ENCODE results near the gene TERB1. TPM values are rescaled to one million over a fixed set of nuclear protein-coding genes. Genes with fewer than 3 reads are reported as not detected.

Gene TERB1, protein sequence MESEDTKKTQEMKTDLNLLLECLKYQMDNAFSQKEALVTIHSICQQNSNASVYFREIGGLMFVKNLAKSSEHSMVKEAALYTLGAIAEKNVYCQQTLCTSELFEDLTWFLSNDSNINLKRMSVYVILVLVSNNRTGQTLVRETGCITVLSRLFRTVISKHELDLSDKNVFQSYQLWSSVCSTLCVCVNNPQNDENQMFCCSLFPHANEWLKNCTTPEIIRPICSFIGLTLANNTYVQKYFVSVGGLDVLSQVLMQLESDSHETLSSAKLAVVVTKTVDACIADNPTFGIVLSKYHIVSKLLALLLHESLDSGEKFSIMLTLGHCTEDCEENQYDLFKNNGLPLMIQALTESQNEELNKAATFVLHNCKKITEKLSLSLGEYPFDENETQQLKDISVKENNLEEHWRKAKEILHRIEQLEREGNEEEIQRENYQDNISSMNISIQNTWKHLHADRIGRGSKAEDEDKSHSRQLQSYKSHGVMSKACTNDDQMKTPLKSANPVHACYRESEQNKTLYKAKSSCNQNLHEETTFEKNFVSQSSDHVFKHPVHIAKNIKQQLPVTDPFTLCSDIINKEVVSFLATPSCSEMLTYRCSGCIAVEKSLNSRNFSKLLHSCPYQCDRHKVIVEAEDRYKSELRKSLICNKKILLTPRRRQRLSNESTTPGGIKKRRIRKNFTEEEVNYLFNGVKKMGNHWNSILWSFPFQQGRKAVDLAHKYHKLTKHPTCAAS
- total RNA-seq: under 1 TPM in 1 of 2 experiments, not detected in 1; 0.47 TPM

- Mint-ChIP-seq H3K27ac (no peak within 1 kb of the TSS), H3K27me3 (no peaks in the 10 kb centered on the region)
- ATAC-seq: no peak
Observed at GRCh38 chr16:66801320-66802105, at the start of gene TERB1. Gene TERB1 (minus strand): TSS chr16:66801584. CDS start chr16:66796798, 4,786 bp downstream.

GRCh38 chr16:66850115-66850815 lies 48.9 kb upstream of the TERB1 start:
- CTCF ChIA-PET: interaction anchor here (3.4 to 6.1 kb wide), 2 partner anchors 18 to 19 kb away, joined by 18 to 46 read pairs; partner anchors contain the start of gene NAE1
- H3K4me1 Mint-ChIP-seq: peaks cover 19% of the 10 kb centered on the region
- H3K4me3 Mint-ChIP-seq: no peak overlapping the region
- H3K27ac Mint-ChIP-seq: no peak overlapping the region
- peaks cover 13% of the 10 kb centered on the region for H3K27me3 Mint-ChIP-seq
- H3K36me3 Mint-ChIP-seq: no peaks in the 10 kb centered on the region
- no peak for ATAC-seq
- DNase-seq: no peak
- no peaks in the 10 kb centered on the region for H3K9me3 Mint-ChIP-seq (ENCODE audit: low read depth)

More at GRCh38 chr16:66801320-66802105, at the start of gene TERB1:
- CTCF ChIA-PET: no interaction called here
- H3K9me3 Mint-ChIP-seq (ENCODE audit: low read depth): no peaks in the 10 kb centered on the region
- no peaks in the 10 kb centered on the region for H3K4me1 Mint-ChIP-seq
- no peak for DNase-seq
- H3K4me3 Mint-ChIP-seq: no peak within 1 kb of the TSS
- H3K36me3 Mint-ChIP-seq: peaks cover 24% of the 10 kb centered on the region

GRCh38 chr16:66849549-66849948 lies 48.2 kb upstream of the TERB1 start:
- H3K4me1 Mint-ChIP-seq: peaks cover 22% of the 10 kb centered on the region
- DNase-seq (no peak), ATAC-seq (no peak)
- no peak overlapping the region for H3K4me3 Mint-ChIP-seq
- peaks cover 18% of the 10 kb centered on the region for H3K27me3 Mint-ChIP-seq
- H3K36me3 Mint-ChIP-seq: no peaks in the 10 kb centered on the region
- H3K27ac Mint-ChIP-seq: no peak overlapping the region
- no peaks in the 10 kb centered on the region for H3K9me3 Mint-ChIP-seq (ENCODE audit: low read depth)
- CTCF ChIA-PET: interaction anchor here (1.5 to 6.1 kb wide), 3 partner anchors 15 to 19 kb away, joined by 5 to 46 read pairs (median 18); partner anchors contain the start of gene NAE1

DNA sequence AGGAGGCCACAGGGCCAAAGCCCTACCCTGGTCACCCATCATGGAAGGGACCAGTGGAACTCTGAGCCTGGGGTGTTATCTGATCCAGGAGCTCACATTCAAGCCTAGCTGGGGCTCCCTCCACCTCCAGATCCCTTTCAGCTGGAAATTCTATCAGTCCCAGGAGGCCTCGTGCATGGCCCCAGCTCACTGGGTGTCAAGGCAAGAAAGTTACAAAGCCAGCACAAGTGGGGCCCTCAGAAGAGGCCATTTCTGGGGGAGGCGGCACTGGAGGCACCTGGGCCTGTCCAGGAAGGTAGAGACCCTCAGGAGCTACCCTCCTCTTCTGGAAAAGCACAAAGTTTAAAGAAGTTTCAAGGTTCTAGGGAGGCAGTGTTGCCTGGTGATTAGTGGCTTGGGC lies 47.6 kb upstream of the TERB1 start:
- no peak for ATAC-seq
- Mint-ChIP-seq H3K36me3 (no peaks in the 10 kb centered on the region), H3K27ac (no peak overlapping the region), H3K4me3 (no peak overlapping the region), H3K9me3 (ENCODE audit: low read depth) (no peaks in the 10 kb centered on the region), H3K4me1 (peaks cover 22% of the 10 kb centered on the region), H3K27me3 (peaks cover 21% of the 10 kb centered on the region)
- no peak for DNase-seq
- CTCF ChIA-PET: interaction anchor here (0.8 to 6.1 kb wide), 4 partner anchors 15 to 97 kb away, joined by 3 to 46 read pairs (median 12); partner anchors contain the start of gene NAE1

DNA sequence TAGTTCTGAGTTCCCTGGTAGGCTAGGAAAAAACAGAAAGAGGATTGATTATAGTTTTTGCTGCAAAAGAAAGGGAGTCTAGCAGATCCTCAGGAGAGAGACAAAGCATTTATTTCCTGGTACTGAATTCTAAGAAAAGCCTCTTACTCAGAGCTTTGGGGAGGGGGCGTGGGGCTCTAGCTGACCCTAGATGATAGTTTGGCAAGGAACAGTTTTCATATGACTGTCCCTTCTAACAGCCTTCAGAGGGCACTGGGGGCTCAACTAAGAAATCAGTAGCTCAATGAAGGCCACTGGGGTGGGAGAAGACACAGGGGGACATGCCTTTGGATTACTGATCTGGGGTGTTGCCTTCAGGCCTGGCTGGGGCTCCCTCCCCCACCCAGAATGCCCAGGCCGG lies 46.8 kb upstream of the TERB1 start:
- Mint-ChIP-seq H3K36me3 (no peaks in the 10 kb centered on the region), H3K27me3 (peaks cover 29% of the 10 kb centered on the region), H3K27ac (no peak overlapping the region), H3K9me3 (ENCODE audit: low read depth) (no peaks in the 10 kb centered on the region), H3K4me3 (no peak overlapping the region), H3K4me1 (peaks cover 23% of the 10 kb centered on the region)
- DNase-seq (no peak), ATAC-seq (no peak)
- CTCF ChIA-PET: interaction anchor here (1.5 to 6.1 kb wide), 4 partner anchors 8 to 20 kb away, joined by 5 to 46 read pairs (median 12); partner anchors contain the start of gene NAE1

- Mint-ChIP-seq H3K4me1 (peaks cover 20% of the 10 kb centered on the region), H3K27me3 (peaks cover 35% of the 10 kb centered on the region), H3K9me3 (ENCODE audit: low read depth) (no peaks in the 10 kb centered on the region), H3K36me3 (no peaks in the 10 kb centered on the region), H3K27ac (no peak overlapping the region), H3K4me3 (no peak overlapping the region)
- CTCF ChIA-PET: interaction anchor here (0.9 to 6.1 kb wide), 3 partner anchors 9 to 20 kb away, joined by 3 to 46 read pairs (median 6); partner anchors contain the start of gene NAE1
- DNase-seq: no peak
- no peak for ATAC-seq
Observed at GRCh38 chr16:66847533-66848067, 46.2 kb upstream of the TERB1 start.

GRCh38 chr16:66846831-66847230 lies 45.4 kb upstream of the TERB1 start:
- Mint-ChIP-seq H3K4me3 (no peak overlapping the region), H3K36me3 (no peaks in the 10 kb centered on the region), H3K27ac (no peak overlapping the region), H3K27me3 (peaks cover 38% of the 10 kb centered on the region), H3K9me3 (ENCODE audit: low read depth) (no peaks in the 10 kb centered on the region), H3K4me1 (peaks cover 20% of the 10 kb centered on the region)
- ATAC-seq (no peak), DNase-seq (no peak)
- CTCF ChIA-PET: interaction anchor here (0.9 to 6.1 kb wide), 3 partner anchors 10 to 21 kb away, joined by 3 to 46 read pairs (median 6); partner anchors contain the start of gene NAE1

- no peak overlapping the region for H3K27ac Mint-ChIP-seq
- H3K4me1 Mint-ChIP-seq: peaks cover 20% of the 10 kb centered on the region
- peaks cover 43% of the 10 kb centered on the region for H3K27me3 Mint-ChIP-seq
- no peak overlapping the region for H3K4me3 Mint-ChIP-seq
- no peaks in the 10 kb centered on the region for H3K9me3 Mint-ChIP-seq (ENCODE audit: low read depth)
- DNase-seq (no peak), ATAC-seq (no peak)
- H3K36me3 Mint-ChIP-seq: no peaks in the 10 kb centered on the region
- CTCF ChIA-PET: interaction anchor here (2.2 to 6.1 kb wide), 2 partner anchors 10 to 22 kb away, joined by 6 to 46 read pairs; no protein-coding TSS in a partner anchor
Observed at GRCh38 chr16:66846266-66846665, 44.9 kb upstream of the TERB1 start.

GRCh38 chr16:66845791-66846221 lies 44.4 kb upstream of the TERB1 start:
- H3K4me1 Mint-ChIP-seq: peaks cover 20% of the 10 kb centered on the region
- DNase-seq (no peak), ATAC-seq (no peak)
- H3K9me3 Mint-ChIP-seq (ENCODE audit: low read depth): no peaks in the 10 kb centered on the region
- peaks cover 43% of the 10 kb centered on the region for H3K27me3 Mint-ChIP-seq
- no peak overlapping the region for H3K27ac Mint-ChIP-seq
- CTCF ChIA-PET: interaction anchor here (5.4 kb wide), 1 partner anchor 15 kb away, joined by 47 read pairs; the partner anchor contains the start of gene NAE1
- no peak overlapping the region for H3K4me3 Mint-ChIP-seq
- H3K36me3 Mint-ChIP-seq: no peaks in the 10 kb centered on the region

GRCh38 chr16:66845080-66845410 lies 43.7 kb upstream of the TERB1 start:
- Mint-ChIP-seq H3K9me3 (ENCODE audit: low read depth) (no peaks in the 10 kb centered on the region), H3K36me3 (no peaks in the 10 kb centered on the region), H3K4me1 (peaks cover 20% of the 10 kb centered on the region), H3K27ac (no peak overlapping the region), H3K4me3 (peak overlapping the region; percentile 36), H3K27me3 (peaks cover 44% of the 10 kb centered on the region)
- ATAC-seq: peak; percentile 24
- no peak for DNase-seq
- CTCF ChIA-PET: interaction anchor here (2.5 to 5.4 kb wide), 2 partner anchors 15 to 23 kb away, joined by 12 to 47 read pairs; partner anchors contain the start of gene NAE1

- Mint-ChIP-seq H3K36me3 (no peaks in the 10 kb centered on the region), H3K27me3 (peaks cover 50% of the 10 kb centered on the region), H3K27ac (no peak within 1 kb of the TSS)
Observed at GRCh38 chr16:66844342-66845079, 43.1 kb upstream of the TERB1 start, which contains the start of gene CA7. Gene CA7 (plus strand): TSS chr16:66844414. CDS start chr16:66844488, 74 bp downstream.

More at GRCh38 chr16:66844342-66845079, 43.1 kb upstream of the TERB1 start, which contains the start of gene CA7:
- DNase-seq (no peak), ATAC-seq (peak; percentile 39)
- Mint-ChIP-seq H3K9me3 (ENCODE audit: low read depth) (no peaks in the 10 kb centered on the region), H3K4me3 (peak within 1 kb of the TSS; percentile 36), H3K4me1 (peaks cover 20% of the 10 kb centered on the region)
- CTCF ChIA-PET: interaction anchor here (2.5 to 5.4 kb wide), 2 partner anchors 14 to 23 kb away, joined by 12 to 47 read pairs; partner anchors contain the start of gene NAE1
